HepG2 (cell line): ENCODE data around the gene SCFD2. TPM values are rescaled to one million over a fixed set of nuclear protein-coding genes. Genes with fewer than 3 reads are reported as not detected.

ENCODE experiments used
- ATAC-seq: fragments of 200-7000 bp; cut with Tn5 transposase; 3 replicates; pipeline ENCODE4 v1.9.1; 2020; ENCODE audit warnings: mild to moderate bottlenecking, moderate library complexity
- BruUV-seq: library from RNA; stranded (reverse); fragments of 400-500 nt; replicated peaks from 2 replicates; lab custom pipeline; 2021; lab: Mats Ljungman, UMichigan
- CTCF ChIA-PET: fragments of 300-600 bp; formaldehyde crosslinking; extraction: SDS; loops from one replicate; lab custom pipeline; 2021; ENCODE audit warnings: low total read pairs, inconsistent platforms, low intra/inter-chr PET ratio; lab: Yijun Ruan, JAX
- POLR2A ChIA-PET: fragments of 350-600 bp; sonication (Branson Sonifier 250); formaldehyde crosslinking; loops from one replicate; lab custom pipeline; 2020; ENCODE audit warnings: antibody characterized with exemption, inconsistent platforms; lab: Yijun Ruan, JAX
- DNase-seq: peaks from one replicate; pipeline ENCODE4 v3.0.0-alpha.2; 2015; ENCODE audit warnings: low spot score
- FAIRE-seq: peaks from 3 replicates; lab custom pipeline; 2011; peaks lifted over from hg19 to GRCh38; lab: Jason Lieb, UNC
- H2AFZ ChIP-seq: one replicate; pipeline ENCODE4 v1.6.1; 2011; ENCODE audit warnings: low read length, inconsistent platforms
- H3K27ac ChIP-seq: fragments of 300-600 bp; 3 replicates; pipeline ENCODE4 v1.8.0; 2011; ENCODE audit warnings: mixed run types, mild to moderate bottlenecking, mixed read lengths, low read length, inconsistent platforms; ENCODE audit not compliant: insufficient read depth; ENCODE audit errors: extremely low read length
- H3K27me3 ChIP-seq, 2 experiments: fragments of 200-600 bp in 1 of 2; 2 replicates in 1 of 2; 3 replicates in 1 of 2; pipeline versions ENCODE4 v1.6.0 to v1.8.0; 2011; ENCODE audit warnings: low read length in 2 of 2, mild to moderate bottlenecking in 2 of 2, moderate library complexity in 2 of 2, inconsistent platforms in 1 of 2; ENCODE audit not compliant: insufficient read depth in 2 of 2, control insufficient read depth in 1 of 2
- H3K36me3 ChIP-seq, 2 experiments: fragments of 200-600 bp in 1 of 2; replicated peaks in 1 of 2; 2 replicates in 1 of 2; 3 replicates in 1 of 2; pipeline versions ENCODE4 v1.5.1 to v1.8.0; 2011; ENCODE audit warnings: low read length in 2 of 2, inconsistent platforms in 1 of 2; ENCODE audit not compliant: insufficient read depth in 2 of 2, control insufficient read depth in 1 of 2
- H3K4me1 ChIP-seq: 2 replicates; pipeline ENCODE4 v1.5.1; 2012; ENCODE audit warnings: low read length, inconsistent platforms; ENCODE audit not compliant: insufficient read depth
- H3K4me2 ChIP-seq: 2 replicates; pipeline ENCODE4 v1.6.0; 2011; ENCODE audit warnings: low read depth, low read length, inconsistent platforms
- H3K4me3 ChIP-seq, 3 experiments: fragments of 200-600 bp in 1 of 3; sonication (generic), shearing (Covaris generic) in 1 of 3; replicated peaks in 1 of 3; 2 replicates each; pipeline ENCODE4 v1.5.1; 2011 to 2016; ENCODE audit warnings: low read length in 3 of 3, inconsistent platforms in 2 of 3, low read depth in 2 of 3, mild to moderate bottlenecking in 2 of 3, control low read depth in 1 of 3, mixed read lengths in 1 of 3; ENCODE audit not compliant: insufficient read depth in 1 of 3
- H3K79me2 ChIP-seq: one replicate; pipeline ENCODE4 v1.6.1; 2011; ENCODE audit warnings: low read length, inconsistent platforms; ENCODE audit not compliant: insufficient read depth
- H3K9ac ChIP-seq: 2 replicates; pipeline ENCODE4 v1.6.0; 2011; ENCODE audit warnings: mild to moderate bottlenecking, low read depth, low read length, inconsistent platforms; ENCODE audit not compliant: insufficient read depth
- H3K9me3 ChIP-seq: 2 replicates; pipeline ENCODE4 v1.5.1; 2012; ENCODE audit warnings: mild to moderate bottlenecking, low read length
- H4K20me1 ChIP-seq: 2 replicates; pipeline ENCODE4 v1.6.0; 2011; ENCODE audit warnings: inconsistent platforms, mild to moderate bottlenecking, low read length, moderate library complexity; ENCODE audit not compliant: insufficient read depth
- HCFC1 ChIP-seq: fragments of 150-350 bp; IDR thresholded peaks from 2 replicates; pipeline ENCODE4 v1.6.1; 2014; ENCODE audit warnings: low read depth, low read length
- NFE2L2 ChIP-seq: fragments of 150-350 bp; IDR thresholded peaks from 2 replicates; pipeline ENCODE4 v1.6.1; 2014; ENCODE audit warnings: low read length
- NFKBIZ ChIP-seq: IDR thresholded peaks from 2 replicates; pipeline ENCODE4 v1.6.1; 2018; ENCODE audit warnings: missing genetic modification reagents, missing compliant biosample characterization
- NKX3-1 ChIP-seq: sonication (generic); formaldehyde crosslinking; IDR thresholded peaks from 2 replicates; pipeline ENCODE4 v1.5.0; 2020; ENCODE audit warnings: missing genetic modification reagents
- STAT6 ChIP-seq: sonication (generic); formaldehyde crosslinking; IDR thresholded peaks from 2 replicates; pipeline ENCODE4 v1.4.0; 2020; ENCODE audit warnings: missing genetic modification reagents, mild to moderate bottlenecking, borderline replicate concordance
- TIGD3 ChIP-seq: sonication (generic); formaldehyde crosslinking; IDR thresholded peaks from 2 replicates; pipeline ENCODE4 v1.5.1; 2020; ENCODE audit warnings: mild to moderate bottlenecking, missing genetic modification reagents, borderline replicate concordance
- ZBTB39 ChIP-seq: sonication (generic); formaldehyde crosslinking; IDR thresholded peaks from 2 replicates; pipeline ENCODE4 v1.5.0; 2020; ENCODE audit warnings: missing genetic modification reagents
- ZNF343 ChIP-seq: sonication (generic); formaldehyde crosslinking; IDR thresholded peaks from 2 replicates; pipeline ENCODE4 v1.4.0; 2020; ENCODE audit warnings: mild to moderate bottlenecking, missing genetic modification reagents
- ZNF503 ChIP-seq: sonication (generic); formaldehyde crosslinking; IDR thresholded peaks from 2 replicates; pipeline ENCODE4 v1.4.0; 2020; ENCODE audit warnings: missing genetic modification reagents
- ZNF570 ChIP-seq: sonication (generic); formaldehyde crosslinking; IDR thresholded peaks from 2 replicates; pipeline ENCODE4 v1.4.0; 2020; ENCODE audit warnings: mild to moderate bottlenecking, missing genetic modification reagents, borderline replicate concordance
- ZNF616 ChIP-seq: sonication (generic); formaldehyde crosslinking; IDR thresholded peaks from 2 replicates; pipeline ENCODE4 v1.5.0; 2020; ENCODE audit warnings: low read depth, mild to moderate bottlenecking, missing genetic modification reagents
- WGBS: methylation state at CpG from one replicate; pipeline ENCODE4 v1.1.6; 2017; ENCODE audit warnings: low lambda C conversion rate; 5-methylcytosine and 5-hydroxymethylcytosine counted together
- in situ Hi-C: cut with HindIII; loops from 2 replicates; pipeline ENCODE4 v1.10.0; 2017; ENCODE audit warnings: low pct_unique_long_range_greater_than_20kb; ENCODE audit not compliant: extremely low pct_ligation_motif_present
- intact Hi-C: fragments of 100-400 bp; cut with micrococcal nuclease; formaldehyde crosslinking; loops from one replicate; pipeline ENCODE4 v1.10.0; 2022; ENCODE audit not compliant: unreplicated experiment
- polyA plus RNA-seq, 8 experiments: library from polyadenylated mRNA; depleted of rRNA in 3 of 8; stranded (reverse) in 7 of 8; unstranded in 1 of 8; fragments of >200 nt; fragmentation: Illumina TruSeq in 4 of 8; extraction: Trizol in 4 of 8; gene quantifications; 2 replicates each; pipeline versions ENCODE4 v1.2.1 to v1.2.3, GENCODE V29; 2011 to 2016; ENCODE audit warnings: low read depth in 4 of 8, missing spikeins in 1 of 8, mixed read lengths in 1 of 8; ENCODE audit not compliant: insufficient read depth in 1 of 8
- total RNA-seq, 5 experiments: library from RNA; depleted of rRNA; stranded (reverse); fragments of >200 nt; fragmentation: Illumina TruSeq; extraction: Trizol; gene quantifications; 2 replicates each; pipeline ENCODE4 v1.2.3, GENCODE V29; 2016; ENCODE audit warnings: low read depth in 1 of 5

SCFD2 gene
- total and polyA plus RNA-seq, 2 of the 13 experiments (the other 11 are each of a cell fraction or from before 2014, with no cell fraction given) = 4.6 to 15.6 TPM

- H3K4me2 ChIP-seq = no peak overlapping the region
- H3K4me1 ChIP-seq = peaks cover 44% of the 10 kb centered on the region
- intact Hi-C loops = no loop called here
- H3K4me3 ChIP-seq = no peak overlapping the region
- H3K9ac ChIP-seq = no peak overlapping the region
- H3K36me3 ChIP-seq = no peaks in the 10 kb centered on the region; a peak in 1 of 5 replicates
- DNase-seq (no peak), ATAC-seq (no peak), FAIRE-seq (no peak)
- TF ChIP-seq ZNF570 = no peak
- TF ChIP-seq ZNF343 = no peak
- no peak for TF ChIP-seq NFE2L2
- no peak overlapping the region for H2AFZ ChIP-seq
- H3K27me3 ChIP-seq = no peaks in the 10 kb centered on the region
- WGBS = 82% methylated on average over 3 of the region's 3 CpGs
- H3K27ac ChIP-seq = no peak overlapping the region
- CTCF ChIA-PET = no interaction called here
- in situ Hi-C loops = no loop called here
- H3K79me2 ChIP-seq = no peaks in the 10 kb centered on the region
- POLR2A ChIA-PET = no interaction called here
- H4K20me1 ChIP-seq = no peaks in the 10 kb centered on the region
- no peaks in the 10 kb centered on the region for H3K9me3 ChIP-seq
- BruUV-seq = no TSS peak
Measured at GRCh38 chr4:53118676-53119075, 247.2 kb downstream of the SCFD2 start.

GRCh38 chr4:53116954-53117353 is 248.9 kb downstream of the SCFD2 start:
- FAIRE-seq = no peak
- ATAC-seq = no peak
- no peaks in the 10 kb centered on the region for H3K9me3 ChIP-seq
- no peak overlapping the region for H3K4me2 ChIP-seq
- H3K4me1 ChIP-seq = peaks cover 27% of the 10 kb centered on the region
- BruUV-seq = no TSS peak
- no peak for DNase-seq
- H3K9ac ChIP-seq = no peak overlapping the region
- CTCF ChIA-PET = no interaction called here
- intact Hi-C loops (no loop called here), in situ Hi-C loops (no loop called here)
- no peaks in the 10 kb centered on the region for H3K36me3 ChIP-seq
- no peak overlapping the region for H3K4me3 ChIP-seq
- no peaks in the 10 kb centered on the region for H3K27me3 ChIP-seq
- no peaks in the 10 kb centered on the region for H3K79me2 ChIP-seq
- WGBS = 100% methylated on average over 1 of the region's 1 CpG
- no peak overlapping the region for H2AFZ ChIP-seq
- H4K20me1 ChIP-seq = no peaks in the 10 kb centered on the region
- POLR2A ChIA-PET = no interaction called here
- no peak overlapping the region for H3K27ac ChIP-seq
- no peak for TF ChIP-seq NFKBIZ (CRISPR knock-in tag)
- no peak for TF ChIP-seq ZNF503
- no peak for TF ChIP-seq NKX3-1 (CRISPR knock-in tag)
- TF ChIP-seq STAT6 (CRISPR knock-in tag) = no peak
- TF ChIP-seq ZBTB39 (CRISPR knock-in tag) = no peak
- no peak for TF ChIP-seq TIGD3 (CRISPR knock-in tag)
- TF ChIP-seq ZNF616 (CRISPR knock-in tag) = no peak
- no peak for TF ChIP-seq HCFC1
